A673 (cell line): ENCODE data around the gene SP2. TPM values are rescaled to one million over a fixed set of nuclear protein-coding genes. Genes with fewer than 3 reads are reported as not detected.

Experiments used
- BruUV-seq: library from RNA; stranded (reverse); fragments of 400-500 nt; replicated peaks from 2 replicates; lab custom pipeline; 2021; lab: Mats Ljungman, UMichigan
- CTCF ChIA-PET: fragments of 300-600 bp; sonication (Branson Sonifier 250); formaldehyde crosslinking; loops from one replicate; lab custom pipeline; 2022; ENCODE audit warnings: antibody characterized with exemption; lab: Charles Lee
- POLR2A ChIA-PET: fragments of 300-600 bp; sonication (Branson Sonifier 250); formaldehyde crosslinking; loops from one replicate; lab custom pipeline; 2022; ENCODE audit warnings: antibody characterized with exemption; ENCODE audit not compliant: low non-redundant PET; lab: Charles Lee
- DNase-seq: peaks from one replicate; pipeline ENCODE4 v3.0.0-alpha.2; 2015; ENCODE audit warnings: low spot score
- H3K27ac ChIP-seq: fragments of 200-600 bp; sonication (generic); 2 replicates; pipeline ENCODE4 v1.5.1; 2016; ENCODE audit warnings: mixed run types, low read depth, mild to moderate bottlenecking, mixed read lengths, antibody characterized with exemption, low read length; ENCODE audit not compliant: poor library complexity, severe bottlenecking
- H3K27me3 ChIP-seq: fragments of 200-600 bp; sonication (generic); replicated peaks from 2 replicates; pipeline ENCODE4 v1.6.1; 2017; ENCODE audit warnings: mixed run types, low read depth, mild to moderate bottlenecking, mixed read lengths, antibody characterized with exemption, low read length; ENCODE audit not compliant: insufficient read depth, poor library complexity
- H3K36me3 ChIP-seq: fragments of 200-600 bp; sonication (generic); 2 replicates; pipeline ENCODE4 v1.6.1; 2016; ENCODE audit warnings: mixed run types, mild to moderate bottlenecking, mixed read lengths, antibody characterized with exemption, low read length; ENCODE audit not compliant: insufficient read depth, poor library complexity, severe bottlenecking
- H3K4me1 ChIP-seq: fragments of 200-600 bp; sonication (generic); 2 replicates; pipeline ENCODE4 v1.6.1; 2017; ENCODE audit warnings: mixed run types, mild to moderate bottlenecking, mixed read lengths, antibody characterized with exemption, low read length; ENCODE audit not compliant: insufficient read depth, poor library complexity, severe bottlenecking
- H3K4me3 ChIP-seq: fragments of 200-600 bp; sonication (generic); 2 replicates; pipeline ENCODE4 v1.5.1; 2016; ENCODE audit warnings: low read depth, mixed run types, mild to moderate bottlenecking, mixed read lengths, low read length; ENCODE audit not compliant: poor library complexity, severe bottlenecking
- H3K9me3 ChIP-seq: fragments of 200-600 bp; sonication (generic); 2 replicates; pipeline ENCODE4 v1.6.1; 2016; ENCODE audit warnings: mixed run types, low read depth, mild to moderate bottlenecking, mixed read lengths, antibody characterized with exemption, low read length; ENCODE audit not compliant: poor library complexity, severe bottlenecking
- EZH2 ChIP-seq: fragments of 200-600 bp; sonication (generic); IDR thresholded peaks from 2 replicates; pipeline ENCODE4 v1.6.1; 2017; ENCODE audit warnings: borderline replicate concordance, low read depth, mild to moderate bottlenecking, mixed read lengths, antibody characterized with exemption, low read length; ENCODE audit not compliant: poor library complexity, severe bottlenecking
- intact Hi-C: fragments of 100-400 bp; cut with micrococcal nuclease; formaldehyde crosslinking; loops from one replicate; pipeline ENCODE4 v1.10.0; 2022; ENCODE audit not compliant: unreplicated experiment
- total RNA-seq: library from RNA; stranded (reverse); gene quantifications from 2 replicates; pipeline ENCODE4 v1.2.3, GENCODE V29; 2021
- TF ChIP-seq, protein P1 (sequence below): fragments of 300-800, 200-600 bp; sonication (generic); conservative IDR thresholded peaks from 2 replicates; pipeline ENCODE4 v1.5.1; 2017; ENCODE audit warnings: low read depth, mild to moderate bottlenecking, antibody characterized with exemption, low read length, moderate library complexity, mixed read lengths

Gene SP2
- total RNA-seq, 1 experiment from 2014 or later = 19.5 TPM

- H3K27ac ChIP-seq = no peak overlapping the region
- no peaks in the 10 kb centered on the region for H3K36me3 ChIP-seq
- no peaks in the 10 kb centered on the region for H3K9me3 ChIP-seq
- no peak for DNase-seq
- H3K4me1 ChIP-seq = no peaks in the 10 kb centered on the region
- POLR2A ChIA-PET = no interaction called here
- TF ChIP-seq, protein P1, sequence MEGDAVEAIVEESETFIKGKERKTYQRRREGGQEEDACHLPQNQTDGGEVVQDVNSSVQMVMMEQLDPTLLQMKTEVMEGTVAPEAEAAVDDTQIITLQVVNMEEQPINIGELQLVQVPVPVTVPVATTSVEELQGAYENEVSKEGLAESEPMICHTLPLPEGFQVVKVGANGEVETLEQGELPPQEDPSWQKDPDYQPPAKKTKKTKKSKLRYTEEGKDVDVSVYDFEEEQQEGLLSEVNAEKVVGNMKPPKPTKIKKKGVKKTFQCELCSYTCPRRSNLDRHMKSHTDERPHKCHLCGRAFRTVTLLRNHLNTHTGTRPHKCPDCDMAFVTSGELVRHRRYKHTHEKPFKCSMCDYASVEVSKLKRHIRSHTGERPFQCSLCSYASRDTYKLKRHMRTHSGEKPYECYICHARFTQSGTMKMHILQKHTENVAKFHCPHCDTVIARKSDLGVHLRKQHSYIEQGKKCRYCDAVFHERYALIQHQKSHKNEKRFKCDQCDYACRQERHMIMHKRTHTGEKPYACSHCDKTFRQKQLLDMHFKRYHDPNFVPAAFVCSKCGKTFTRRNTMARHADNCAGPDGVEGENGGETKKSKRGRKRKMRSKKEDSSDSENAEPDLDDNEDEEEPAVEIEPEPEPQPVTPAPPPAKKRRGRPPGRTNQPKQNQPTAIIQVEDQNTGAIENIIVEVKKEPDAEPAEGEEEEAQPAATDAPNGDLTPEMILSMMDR = no peak
- no peak for TF ChIP-seq EZH2
- BruUV-seq = no TSS peak
- CTCF ChIA-PET = no interaction called here
- H3K27me3 ChIP-seq = peaks cover 70% of the 10 kb centered on the region
- intact Hi-C loops = no loop called here
- no peak overlapping the region for H3K4me3 ChIP-seq
Measured at GRCh38 chr17:47853616-47854015, 42.4 kb upstream of the SP2 start.

DNA sequence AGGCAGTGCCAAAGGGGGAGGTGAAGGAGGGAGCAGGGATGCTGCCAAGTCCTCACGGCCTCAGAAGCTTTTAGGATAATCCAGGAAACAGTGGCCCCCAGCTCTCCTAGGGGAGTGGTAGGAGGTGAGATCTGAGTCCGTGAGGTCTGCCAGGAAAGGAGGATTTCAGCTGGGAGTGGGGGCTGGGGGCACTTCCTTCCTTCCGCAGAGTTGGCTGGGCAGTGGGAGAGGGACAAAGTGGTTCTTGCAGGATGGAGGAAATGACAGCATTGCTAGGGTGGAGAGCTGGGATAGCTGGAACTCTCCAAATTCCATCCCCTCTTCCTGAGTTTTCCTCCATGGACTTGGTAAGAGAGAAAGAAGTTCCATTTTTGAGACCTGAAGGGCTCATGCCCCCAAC, 40.3 kb upstream of the SP2 start:
- Histone ChIP-seq H3K4me3 (no peak overlapping the region), H3K27me3 (peaks cover 49% of the 10 kb centered on the region), H3K4me1 (no peaks in the 10 kb centered on the region), H3K9me3 (no peaks in the 10 kb centered on the region), H3K36me3 (no peaks in the 10 kb centered on the region), H3K27ac (no peak overlapping the region)
- BruUV-seq = no TSS peak
- TF ChIP-seq, protein P1 = no peak
- no peak for TF ChIP-seq EZH2
- ChIA-PET POLR2A (no interaction called here), CTCF (no interaction called here)
- peak; percentile 13 for DNase-seq
- intact Hi-C loops = no loop called here

- Histone ChIP-seq H3K9me3 (no peaks in the 10 kb centered on the region), H3K36me3 (no peaks in the 10 kb centered on the region), H3K27ac (no peak overlapping the region), H3K4me1 (no peaks in the 10 kb centered on the region), H3K27me3 (peaks cover 38% of the 10 kb centered on the region), H3K4me3 (no peak overlapping the region)
- intact Hi-C loops = no loop called here
- TF ChIP-seq, protein P1 = no peak
- no peak for TF ChIP-seq EZH2
- POLR2A ChIA-PET = no interaction called here
- no peak for DNase-seq
- CTCF ChIA-PET = no interaction called here
- no TSS peak for BruUV-seq
Measured at GRCh38 chr17:47856830-47857229, 39.2 kb upstream of the SP2 start.
